ENCODE measurements around the gene EEFSEC.

EEFSEC gene

DNA sequence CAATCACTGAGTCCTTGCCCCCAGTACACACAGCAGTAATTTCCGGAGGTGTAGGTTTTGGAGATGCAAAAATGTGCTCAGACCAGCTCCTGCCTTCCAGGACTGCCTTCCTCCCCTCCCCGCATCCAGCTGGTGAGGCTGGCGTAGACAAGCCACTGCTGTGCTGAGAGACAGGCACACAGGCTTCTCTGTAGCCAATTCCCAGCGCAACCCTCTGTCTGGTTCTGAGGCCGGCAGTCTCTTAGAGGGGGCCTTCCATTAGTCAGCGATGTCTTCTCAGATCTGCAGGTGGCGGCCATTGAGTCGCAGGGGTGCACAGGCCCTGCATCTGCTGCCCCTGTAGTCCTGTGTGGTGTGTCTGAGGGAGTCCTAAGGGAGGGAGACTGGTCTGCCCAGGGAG is 199.0 kb downstream of the EEFSEC start:
- H3K9me3 ChIP-seq (ENCODE audit: insufficient read depth, low read length) = no peaks in the 10 kb centered on the region
- no peaks in the 10 kb centered on the region for H3K27me3 ChIP-seq (ENCODE audit: low read depth, low read length)
- H3K27ac ChIP-seq (ENCODE audit: low read length) = no peak overlapping the region
- H3K4me3 ChIP-seq (ENCODE audit: low read length) = no peak overlapping the region
- 0 out of 2 replicates have a peak, but pooled peaks cover 3% of the 10 kb centered on the region for H4K20me1 ChIP-seq (ENCODE audit: insufficient read depth, low read length)
- no peak overlapping the region for H3K4me2 ChIP-seq (ENCODE audit: low read length)
- no peak for TF ChIP-seq EZH2phosphoT487 (IDR thresholded peaks at IDR 0.05; ENCODE audit: low read depth)
- TF ChIP-seq, protein P1, sequence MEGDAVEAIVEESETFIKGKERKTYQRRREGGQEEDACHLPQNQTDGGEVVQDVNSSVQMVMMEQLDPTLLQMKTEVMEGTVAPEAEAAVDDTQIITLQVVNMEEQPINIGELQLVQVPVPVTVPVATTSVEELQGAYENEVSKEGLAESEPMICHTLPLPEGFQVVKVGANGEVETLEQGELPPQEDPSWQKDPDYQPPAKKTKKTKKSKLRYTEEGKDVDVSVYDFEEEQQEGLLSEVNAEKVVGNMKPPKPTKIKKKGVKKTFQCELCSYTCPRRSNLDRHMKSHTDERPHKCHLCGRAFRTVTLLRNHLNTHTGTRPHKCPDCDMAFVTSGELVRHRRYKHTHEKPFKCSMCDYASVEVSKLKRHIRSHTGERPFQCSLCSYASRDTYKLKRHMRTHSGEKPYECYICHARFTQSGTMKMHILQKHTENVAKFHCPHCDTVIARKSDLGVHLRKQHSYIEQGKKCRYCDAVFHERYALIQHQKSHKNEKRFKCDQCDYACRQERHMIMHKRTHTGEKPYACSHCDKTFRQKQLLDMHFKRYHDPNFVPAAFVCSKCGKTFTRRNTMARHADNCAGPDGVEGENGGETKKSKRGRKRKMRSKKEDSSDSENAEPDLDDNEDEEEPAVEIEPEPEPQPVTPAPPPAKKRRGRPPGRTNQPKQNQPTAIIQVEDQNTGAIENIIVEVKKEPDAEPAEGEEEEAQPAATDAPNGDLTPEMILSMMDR (IDR thresholded peaks at IDR 0.05; ENCODE audit: low read depth, low read length) = no peak
- H2AFZ ChIP-seq (ENCODE audit: low read depth, low read length) = no peak overlapping the region
- H3K36me3 ChIP-seq (replicated peaks; ENCODE audit: low read depth, low read length) = no peaks in the 10 kb centered on the region
- H3K9ac ChIP-seq (ENCODE audit: low read length) = no peak overlapping the region
- H3K79me2 ChIP-seq (ENCODE audit: low read length) = no peaks in the 10 kb centered on the region
- H3K4me1 ChIP-seq (ENCODE audit: low read length) = peaks cover 8% of the 10 kb centered on the region; the same call in 1 of the 2 replicates

DNA sequence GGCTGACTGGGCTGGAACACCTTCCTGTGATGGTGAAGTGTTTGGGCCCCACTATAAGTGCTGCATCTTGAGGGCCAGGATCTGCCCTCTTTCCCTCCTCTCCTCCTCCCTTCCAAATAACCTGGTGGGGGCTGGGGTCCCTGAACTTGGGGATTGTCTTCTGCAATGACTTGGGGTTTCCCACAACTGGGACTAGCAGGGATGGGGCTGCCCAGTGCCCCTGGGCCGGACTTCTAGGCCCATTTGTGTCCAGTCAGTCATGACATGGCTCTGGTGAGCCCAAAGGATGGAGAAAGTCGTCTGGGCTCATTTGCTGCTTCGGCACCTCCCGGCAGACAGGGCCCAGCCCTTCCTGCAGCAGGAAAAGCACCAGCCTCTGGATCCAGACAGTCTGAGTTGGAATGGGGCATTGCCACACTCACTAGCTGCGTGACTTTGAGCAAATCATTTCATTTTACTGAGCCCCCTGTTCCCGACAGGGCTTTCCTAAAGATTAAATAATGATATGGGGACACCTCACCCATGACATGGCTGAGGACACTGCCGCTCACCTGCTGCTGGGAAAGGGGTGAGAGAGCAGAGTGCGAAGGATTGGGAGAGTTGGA is 200.2 kb downstream of the EEFSEC start:
- Histone ChIP-seq H3K4me2 (ENCODE audit: low read length) (no peak overlapping the region), H3K4me3 (ENCODE audit: low read length) (no peak overlapping the region), H3K9ac (ENCODE audit: low read length) (no peak overlapping the region)

DNA sequence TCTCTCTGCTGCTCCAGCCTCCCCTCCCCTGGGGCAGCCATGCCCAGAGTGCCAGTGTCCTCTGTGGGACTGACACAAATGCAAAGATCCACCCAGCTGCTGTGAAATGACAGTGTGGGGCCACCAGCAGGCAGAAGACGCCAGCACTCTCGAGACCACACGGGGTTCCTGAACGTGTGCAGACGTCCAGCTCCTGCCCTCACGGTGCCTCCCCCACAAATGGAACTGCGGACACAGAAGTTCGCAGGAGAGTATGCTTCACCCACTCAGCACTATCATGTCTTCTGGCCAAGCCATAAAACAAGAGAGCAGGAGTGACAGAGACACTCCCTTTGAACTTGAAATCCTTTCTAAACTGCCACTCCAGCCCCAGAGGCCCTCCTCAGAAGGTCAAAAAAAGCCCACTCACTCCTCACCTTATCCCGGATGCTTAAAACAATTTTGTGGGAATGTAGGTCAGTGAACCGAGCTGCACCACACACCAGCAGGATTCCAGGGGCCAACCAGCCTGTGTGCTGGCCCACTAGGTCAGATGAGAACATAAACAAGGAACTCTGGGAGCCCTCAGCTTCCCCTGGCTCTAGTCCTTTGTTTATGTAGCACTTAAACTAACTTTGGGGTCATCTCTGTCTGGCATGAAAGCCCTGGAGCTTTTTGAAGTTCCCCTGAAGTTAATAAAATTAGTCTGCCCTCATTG is 200.9 kb downstream of the EEFSEC start:
- no peaks in the 10 kb centered on the region for H3K79me2 ChIP-seq (ENCODE audit: low read length)
- H3K4me2 ChIP-seq (ENCODE audit: low read length) = no peak overlapping the region
- H3K4me1 ChIP-seq (ENCODE audit: low read length) = peaks cover under 1% of the 10 kb centered on the region; the same call in 1 of the 2 replicates
- H4K20me1 ChIP-seq (ENCODE audit: insufficient read depth, low read length) = 0 out of 2 replicates have a peak, but pooled peaks cover 3% of the 10 kb centered on the region
- H3K9me3 ChIP-seq (ENCODE audit: insufficient read depth, low read length) = no peaks in the 10 kb centered on the region
- TF ChIP-seq EZH2phosphoT487 (IDR thresholded peaks at IDR 0.05; ENCODE audit: low read depth) = no peak
- TF ChIP-seq, protein P1 (IDR thresholded peaks at IDR 0.05; ENCODE audit: low read depth, low read length) = no peak
- no peak overlapping the region for H3K4me3 ChIP-seq (ENCODE audit: low read length)
- no peaks in the 10 kb centered on the region for H3K27me3 ChIP-seq (ENCODE audit: low read depth, low read length)
- no peak overlapping the region for H2AFZ ChIP-seq (ENCODE audit: low read depth, low read length)
- no peaks in the 10 kb centered on the region for H3K36me3 ChIP-seq (replicated peaks; ENCODE audit: low read depth, low read length)
- H3K9ac ChIP-seq (ENCODE audit: low read length) = no peak overlapping the region
- no peak overlapping the region for H3K27ac ChIP-seq (ENCODE audit: low read length)

More for the DNA sequence above, 200.2 kb downstream of the EEFSEC start:
- H3K27me3 ChIP-seq (ENCODE audit: low read depth, low read length) = no peaks in the 10 kb centered on the region
- H4K20me1 ChIP-seq (ENCODE audit: insufficient read depth, low read length) = 0 out of 2 replicates have a peak, but pooled peaks cover 3% of the 10 kb centered on the region
- no peaks in the 10 kb centered on the region for H3K9me3 ChIP-seq (ENCODE audit: insufficient read depth, low read length)
- no peak overlapping the region for H2AFZ ChIP-seq (ENCODE audit: low read depth, low read length)
- H3K27ac ChIP-seq (ENCODE audit: low read length) = no peak overlapping the region
- H3K79me2 ChIP-seq (ENCODE audit: low read length) = no peaks in the 10 kb centered on the region
- no peaks in the 10 kb centered on the region for H3K36me3 ChIP-seq (replicated peaks; ENCODE audit: low read depth, low read length)
- H3K4me1 ChIP-seq (ENCODE audit: low read length) = peaks cover 7% of the 10 kb centered on the region; the same call in 1 of the 2 replicates
- TF ChIP-seq, protein P1 (IDR thresholded peaks at IDR 0.05; ENCODE audit: low read depth, low read length) = no peak
- no peak for TF ChIP-seq EZH2phosphoT487 (IDR thresholded peaks at IDR 0.05; ENCODE audit: low read depth)

DNA sequence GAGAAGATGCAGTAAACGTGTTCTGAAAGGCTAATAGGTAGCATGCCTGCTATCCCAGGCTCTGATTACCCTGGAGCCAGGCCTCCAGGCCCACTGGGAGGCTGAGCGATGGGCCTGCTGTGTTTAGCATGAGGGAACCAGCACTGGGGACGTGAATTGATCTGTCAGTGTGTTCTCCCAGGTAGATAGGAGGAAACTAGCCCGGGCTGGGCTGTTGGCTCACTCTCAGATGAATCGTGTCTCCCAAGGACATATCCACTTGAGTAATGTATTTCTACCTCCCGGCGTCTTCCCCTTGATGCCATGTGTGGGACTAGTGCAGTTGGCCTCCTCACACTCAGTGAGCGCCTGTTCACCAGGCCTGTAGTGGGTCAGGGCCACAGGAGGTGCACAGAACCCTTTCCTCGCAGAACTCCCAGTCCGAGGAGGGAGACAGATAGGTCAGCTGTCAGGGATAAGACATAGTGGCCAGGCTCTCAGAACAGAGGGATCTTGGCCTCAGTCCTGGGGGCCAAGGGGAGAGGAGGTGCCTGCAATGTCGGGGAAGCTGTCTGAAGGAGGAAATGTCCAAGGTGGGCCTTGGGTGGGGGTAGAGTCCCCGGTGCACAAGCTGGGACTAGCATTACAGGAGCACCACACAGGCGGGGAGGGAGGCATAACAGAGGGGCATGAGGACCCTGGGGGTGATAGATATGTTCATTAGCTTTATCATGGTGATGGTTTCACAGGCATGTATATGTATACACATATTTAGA is 201.7 kb downstream of the EEFSEC start:
- Histone ChIP-seq H3K9ac (ENCODE audit: low read length) (no peak overlapping the region), H4K20me1 (ENCODE audit: insufficient read depth, low read length) (0 out of 2 replicates have a peak, but pooled peaks cover 3% of the 10 kb centered on the region), H3K27me3 (ENCODE audit: low read depth, low read length) (no peaks in the 10 kb centered on the region), H2AFZ (ENCODE audit: low read depth, low read length) (no peak overlapping the region), H3K4me3 (ENCODE audit: low read length) (no peak overlapping the region), H3K27ac (ENCODE audit: low read length) (no peak overlapping the region), H3K79me2 (ENCODE audit: low read length) (no peaks in the 10 kb centered on the region), H3K9me3 (ENCODE audit: insufficient read depth, low read length) (no peaks in the 10 kb centered on the region), H3K4me1 (ENCODE audit: low read length) (no peaks in the 10 kb centered on the region), H3K4me2 (ENCODE audit: low read length) (no peak overlapping the region), H3K36me3 (replicated peaks; ENCODE audit: low read depth, low read length) (no peaks in the 10 kb centered on the region)
- TF ChIP-seq, protein P1 (IDR thresholded peaks at IDR 0.05; ENCODE audit: low read depth, low read length) = no peak
- TF ChIP-seq EZH2phosphoT487 (IDR thresholded peaks at IDR 0.05; ENCODE audit: low read depth) = no peak

Measured in OCI-LY3 (cell line).